Astrocyte (in vitro differentiated cells and primary cell): ENCODE measurements around the gene SPTLC2.

Experiments used
- EZH2 ChIP-seq: IDR thresholded peaks from 2 replicates; pipeline ENCODE4 v1.6.1; 2012; ENCODE audit warnings: mild to moderate bottlenecking, low read length, inconsistent platforms; ENCODE audit not compliant: insufficient read depth
- TF ChIP-seq, protein P1 (sequence below): IDR thresholded peaks from 2 replicates; pipeline ENCODE4 v1.5.1; 2011; ENCODE audit warnings: low read depth, mild to moderate bottlenecking, inconsistent platforms, low read length, moderate library complexity; ENCODE audit not compliant: insufficient read depth

DNA sequence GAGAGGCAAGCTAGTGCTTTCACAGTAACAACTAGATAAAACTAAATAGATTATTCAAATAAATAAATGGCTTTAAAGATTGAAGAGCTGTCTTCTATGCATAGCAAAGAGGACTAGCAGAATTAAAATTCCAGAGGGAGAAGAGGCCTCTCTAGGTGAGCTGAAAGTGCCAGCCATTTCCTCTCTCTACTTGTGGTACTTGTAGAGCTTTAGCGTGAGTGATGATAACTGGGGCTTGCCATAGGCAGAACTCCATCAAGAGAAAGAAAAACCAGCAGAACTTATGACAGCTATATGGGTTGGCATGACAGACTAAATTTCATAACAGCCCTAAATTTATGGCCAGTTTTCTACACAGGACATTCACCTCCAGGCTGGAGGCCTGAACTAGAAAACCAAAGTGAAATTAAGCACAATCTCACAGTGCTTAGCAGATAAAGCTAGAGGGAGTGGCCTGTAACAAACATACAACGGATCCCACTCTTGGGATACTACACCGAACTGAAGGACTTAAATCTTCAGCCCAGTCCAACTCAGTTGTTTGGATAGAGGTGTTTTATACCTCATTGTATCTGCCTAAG is 11.0 kb downstream of the SPTLC2 start:
- no peak for TF ChIP-seq EZH2
- TF ChIP-seq, protein P1, sequence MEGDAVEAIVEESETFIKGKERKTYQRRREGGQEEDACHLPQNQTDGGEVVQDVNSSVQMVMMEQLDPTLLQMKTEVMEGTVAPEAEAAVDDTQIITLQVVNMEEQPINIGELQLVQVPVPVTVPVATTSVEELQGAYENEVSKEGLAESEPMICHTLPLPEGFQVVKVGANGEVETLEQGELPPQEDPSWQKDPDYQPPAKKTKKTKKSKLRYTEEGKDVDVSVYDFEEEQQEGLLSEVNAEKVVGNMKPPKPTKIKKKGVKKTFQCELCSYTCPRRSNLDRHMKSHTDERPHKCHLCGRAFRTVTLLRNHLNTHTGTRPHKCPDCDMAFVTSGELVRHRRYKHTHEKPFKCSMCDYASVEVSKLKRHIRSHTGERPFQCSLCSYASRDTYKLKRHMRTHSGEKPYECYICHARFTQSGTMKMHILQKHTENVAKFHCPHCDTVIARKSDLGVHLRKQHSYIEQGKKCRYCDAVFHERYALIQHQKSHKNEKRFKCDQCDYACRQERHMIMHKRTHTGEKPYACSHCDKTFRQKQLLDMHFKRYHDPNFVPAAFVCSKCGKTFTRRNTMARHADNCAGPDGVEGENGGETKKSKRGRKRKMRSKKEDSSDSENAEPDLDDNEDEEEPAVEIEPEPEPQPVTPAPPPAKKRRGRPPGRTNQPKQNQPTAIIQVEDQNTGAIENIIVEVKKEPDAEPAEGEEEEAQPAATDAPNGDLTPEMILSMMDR: no peak
